Panc1 (cell line): Measurements from ENCODE around the gene MED8.
"Not testable (repeated sequence)": the region's sequence is repeated elsewhere in the genome, so short reads cannot be mapped to it uniquely, and the experiment has no call there.

Source experiments
- CTCF ChIP-seq: fragments of 450-650 bp; IDR thresholded peaks from 2 replicates; pipeline ENCODE4 v1.5.1; 2017; ENCODE audit warnings: mild to moderate bottlenecking
- POLR2AphosphoS5 ChIP-seq: IDR thresholded peaks from 2 replicates; pipeline ENCODE4 v1.6.1; 2012; ENCODE audit warnings: mild to moderate bottlenecking, low read depth, low read length, moderate library complexity

GRCh38 chr1:43413426-43413825, 23.8 kb upstream of the MED8 start:
- TF ChIP-seq CTCF, POLR2AphosphoS5: not testable (repeated sequence)
